ENCODE measurements around the gene SLC2A6.

- TF ChIP-seq POLR2A (IDR thresholded peaks at IDR 0.05; ENCODE audit: low read depth, low read length) (no peak), POLR2AphosphoS5 (IDR thresholded peaks at IDR 0.05; ENCODE audit: low read depth, low read length) (no peak), SPI1 (IDR thresholded peaks at IDR 0.05; ENCODE audit: low read depth, low read length) (no peak), TAF1 (IDR thresholded peaks at IDR 0.05; ENCODE audit: low read depth, low read length) (no peak), POU2F2 (IDR thresholded peaks at IDR 0.05; ENCODE audit: low read depth, low read length) (no peak), PAX5 (IDR thresholded peaks at IDR 0.05; ENCODE audit: insufficient read depth, low read length, severe bottlenecking) (no peak)
Observed at GRCh38 chr9:133508046-133508445, 29.1 kb upstream of the SLC2A6 start.

Measured in GM12891 (cell line).